NCI-H1105 treated with DMSO at 0.1 percent for 48 hours (cell line): ENCODE data around the gene ACKR2.

Experiments used
- DNase-seq: peaks from one replicate; lab custom pipeline; 2025; lab: John Stamatoyannopoulos, UW

Gene ACKR2

DNA sequence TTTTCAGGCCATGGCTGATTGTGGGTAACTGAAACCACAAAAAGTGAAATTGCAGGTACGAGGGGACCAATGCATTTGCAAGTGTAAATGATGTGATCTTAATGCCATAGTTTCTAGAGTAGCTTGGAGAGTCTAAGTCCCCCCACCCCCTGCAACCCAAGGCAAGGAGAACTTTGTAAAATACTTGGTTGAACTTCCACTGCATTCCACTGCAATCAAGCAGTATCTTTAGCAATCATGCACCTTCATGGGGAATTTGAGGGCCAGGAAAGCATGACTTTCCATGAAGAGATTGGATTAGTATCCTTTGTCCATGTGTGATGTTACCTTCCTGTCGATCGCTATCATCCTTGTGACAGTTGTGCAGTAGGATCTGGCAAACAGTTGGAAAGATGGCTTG is 77.8 kb downstream of the ACKR2 start:
- DNase-seq: no peak

DNA sequence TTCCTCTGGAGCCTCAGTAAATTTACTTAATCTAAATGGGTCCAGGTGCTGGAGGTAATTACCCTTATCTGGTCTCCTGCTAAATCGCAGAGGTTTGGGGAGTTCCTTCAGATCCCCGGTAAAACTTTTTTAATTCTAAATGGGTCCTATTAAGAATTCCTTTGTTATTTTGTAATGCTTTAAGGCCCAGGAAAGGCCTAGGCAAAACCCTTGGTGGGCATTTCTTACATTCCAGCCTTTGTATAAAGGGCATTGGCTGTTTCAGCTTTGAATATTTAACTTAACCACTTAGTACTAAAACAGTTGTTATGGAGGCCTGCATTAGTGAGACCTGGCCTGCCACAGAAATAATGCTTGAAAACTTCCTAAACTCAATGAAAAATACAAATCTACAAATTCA is 81.8 kb downstream of the ACKR2 start:
- no peak for DNase-seq

DNA sequence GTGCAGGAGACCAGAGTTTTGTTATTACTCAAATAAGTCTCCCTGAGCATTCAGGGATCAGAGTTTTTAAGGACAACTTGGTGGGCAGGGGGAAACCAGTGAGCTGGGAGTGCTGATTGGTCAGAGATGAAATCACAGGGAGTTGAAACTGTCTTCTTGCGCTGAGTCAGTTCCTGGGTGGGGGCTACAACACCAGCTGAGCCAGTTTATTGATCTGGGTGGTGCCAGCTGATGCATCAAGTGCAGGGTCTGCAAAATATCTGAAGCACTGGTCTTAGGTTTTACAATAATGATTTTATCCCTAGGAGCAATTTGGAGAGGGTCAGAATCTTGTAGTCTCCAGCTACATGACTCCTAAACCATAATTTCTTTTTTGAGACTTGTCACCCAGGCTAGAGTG is 82.9 kb downstream of the ACKR2 start:
- DNase-seq: no peak

DNA sequence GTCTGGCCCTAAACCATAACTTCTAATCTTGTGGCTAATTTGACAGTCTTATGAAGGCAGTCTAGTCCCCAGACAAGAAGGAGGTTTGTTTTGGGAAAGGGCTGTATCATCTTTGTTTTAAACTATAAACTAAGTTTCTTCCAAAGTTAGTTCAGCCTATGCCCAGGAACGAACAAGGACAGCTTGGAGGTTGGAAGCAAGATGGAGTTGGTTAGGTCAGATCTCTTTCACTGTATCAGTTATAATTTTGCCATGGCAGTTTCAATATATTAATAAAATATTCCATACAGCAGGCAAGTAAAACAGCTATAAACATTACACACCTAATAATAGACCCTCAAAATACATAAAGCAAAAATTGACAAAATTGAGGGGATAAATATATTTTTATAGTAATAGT is 83.6 kb downstream of the ACKR2 start:
- DNase-seq: no peak

DNA sequence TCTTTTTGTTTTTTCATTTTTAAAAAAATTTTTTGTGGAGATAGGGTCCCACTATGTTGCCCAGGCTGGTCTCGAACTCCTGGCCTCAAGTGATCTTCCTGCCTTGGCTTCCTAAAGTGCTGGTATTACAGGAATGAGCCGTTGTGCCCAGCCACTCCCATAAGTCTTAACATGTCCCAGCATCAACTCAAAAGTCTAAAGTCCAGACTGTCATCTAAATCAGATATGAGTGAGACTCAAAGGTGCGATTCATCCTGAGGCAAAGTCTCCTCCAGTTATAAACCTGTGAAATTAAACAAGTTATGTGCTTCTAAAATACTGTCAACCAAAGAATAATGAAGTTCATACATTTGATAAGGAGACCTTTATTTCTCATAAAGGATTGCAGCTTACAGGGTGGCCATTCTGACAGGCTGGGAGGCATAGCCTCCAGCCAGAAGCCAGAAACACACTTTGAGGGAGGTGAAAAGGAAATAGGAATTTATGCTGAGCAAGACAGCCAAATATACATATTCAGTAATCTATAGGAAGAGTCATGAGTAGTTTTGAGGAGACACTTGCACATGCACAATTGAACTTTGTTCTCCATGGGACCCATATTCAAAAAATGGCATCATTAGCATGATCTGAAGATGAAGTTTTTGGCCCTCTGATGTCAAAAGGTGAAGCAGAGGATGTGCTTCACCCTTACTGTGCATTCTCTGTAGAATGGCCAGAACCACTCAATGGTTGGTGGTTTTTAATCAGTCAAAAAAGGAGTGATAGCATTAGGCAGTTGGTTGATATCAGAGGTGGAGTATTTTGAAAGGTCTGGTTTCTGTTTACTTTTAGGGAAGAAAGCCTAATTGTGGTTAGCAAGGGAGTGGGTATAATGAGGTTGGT is 85.7 kb downstream of the ACKR2 start:
- DNase-seq: peak; percentile 24

DNA sequence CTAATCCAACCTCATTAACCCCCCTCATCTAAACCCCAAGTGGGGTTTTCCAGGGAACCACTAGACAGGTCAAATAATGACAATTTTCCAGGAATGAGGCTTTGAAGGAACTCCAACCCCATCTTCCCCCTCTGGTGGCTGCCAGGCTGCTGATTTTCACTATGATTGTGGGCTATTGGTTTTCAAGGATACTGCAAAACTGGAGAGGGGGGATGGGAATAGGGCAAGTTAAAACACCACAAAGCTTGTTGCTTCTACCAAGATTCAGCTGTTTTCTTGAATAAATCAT is 86.3 kb downstream of the ACKR2 start:
- DNase-seq: no peak

DNA sequence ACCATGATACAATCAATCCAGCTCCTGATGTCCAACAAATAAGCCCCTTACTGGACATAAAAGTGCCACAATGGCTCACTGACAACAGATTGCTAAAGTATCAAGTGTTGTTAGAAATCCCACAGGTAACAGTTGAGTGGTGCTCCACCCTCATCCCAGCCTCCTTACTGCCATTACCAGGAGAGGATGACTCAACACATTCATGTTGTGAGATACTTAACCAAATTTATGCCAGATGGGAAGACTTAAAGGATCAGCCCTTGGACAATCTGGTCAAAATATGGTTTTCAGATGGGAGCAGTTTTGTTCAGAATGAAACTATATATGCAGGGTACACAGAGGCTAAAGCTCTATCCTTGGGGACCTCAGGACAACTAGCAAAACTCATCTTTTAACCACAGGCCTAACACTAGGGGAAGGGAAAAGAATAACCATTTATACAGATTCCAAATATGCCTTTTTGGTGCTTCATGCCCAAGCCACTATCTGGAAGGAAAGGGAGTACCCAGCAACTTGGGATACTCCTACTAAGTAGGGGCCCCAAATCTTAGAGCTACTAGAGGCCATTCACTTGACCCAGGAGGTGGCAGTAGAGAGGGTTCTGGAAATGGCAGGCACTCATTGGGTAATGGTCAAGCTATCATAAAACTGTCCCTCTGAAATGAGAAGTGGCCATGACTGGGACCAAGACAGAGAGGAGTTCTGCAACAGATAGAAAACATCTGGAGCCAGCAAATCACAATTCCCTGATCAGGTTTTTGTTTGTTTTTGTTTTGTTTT is 89.8 kb downstream of the ACKR2 start:
- no peak for DNase-seq

DNA sequence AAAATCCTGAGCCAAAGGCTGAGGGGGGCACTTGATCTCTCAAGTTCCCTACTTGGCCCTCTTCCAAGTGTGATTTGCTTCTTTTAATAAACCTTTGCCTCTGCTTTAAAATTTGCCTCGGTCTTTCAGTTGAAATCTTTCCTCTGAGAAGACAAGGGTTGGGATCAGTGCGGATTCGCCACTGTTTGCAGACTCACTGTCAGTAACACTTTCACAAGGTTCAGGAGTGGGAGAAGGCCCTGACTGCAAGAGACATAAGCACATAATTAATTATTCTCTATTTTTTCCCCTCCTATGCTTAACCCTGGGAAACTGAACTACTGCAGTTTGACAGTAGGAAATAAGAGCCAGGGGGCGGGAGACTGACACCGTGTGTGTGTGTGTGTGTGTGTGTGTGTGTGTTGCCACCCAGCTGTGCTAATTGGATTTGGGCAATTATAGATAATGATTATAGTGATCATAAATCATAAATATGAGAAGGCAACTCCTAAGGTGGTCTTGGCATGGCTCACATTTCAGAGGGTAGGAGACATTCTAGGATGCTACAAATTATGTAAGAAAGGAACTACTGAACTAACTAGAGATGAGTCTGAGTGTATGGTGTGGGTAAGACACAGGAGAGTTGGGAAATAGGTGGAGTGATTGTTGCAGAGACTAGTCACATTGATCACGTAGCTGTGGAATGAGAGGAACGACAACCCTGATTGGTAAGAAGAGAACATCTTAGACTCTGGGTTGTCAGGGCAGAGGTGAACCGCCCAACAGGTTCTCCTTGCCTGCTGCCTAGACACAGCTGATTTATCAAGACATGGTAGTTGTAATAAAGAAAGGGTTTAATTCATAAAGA is 91.2 kb downstream of the ACKR2 start:
- DNase-seq: peak; percentile 31

DNA sequence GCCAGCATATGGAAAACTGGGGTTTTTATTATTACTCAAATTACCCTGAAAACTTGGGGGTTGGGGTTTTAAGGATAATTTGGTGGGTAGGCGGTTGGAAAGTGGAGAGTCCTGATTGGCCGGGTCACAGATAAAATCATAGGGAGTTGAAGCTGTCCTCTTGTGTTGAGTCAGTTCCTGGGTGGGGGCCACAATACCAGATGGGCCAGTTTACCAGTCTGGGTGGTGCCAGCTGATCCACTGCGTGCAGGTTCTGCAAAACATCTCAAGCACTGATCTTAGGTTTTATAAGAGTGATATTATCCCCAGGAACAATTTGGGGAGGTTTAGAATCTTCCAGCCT is 91.8 kb downstream of the ACKR2 start:
- DNase-seq: no peak

DNA sequence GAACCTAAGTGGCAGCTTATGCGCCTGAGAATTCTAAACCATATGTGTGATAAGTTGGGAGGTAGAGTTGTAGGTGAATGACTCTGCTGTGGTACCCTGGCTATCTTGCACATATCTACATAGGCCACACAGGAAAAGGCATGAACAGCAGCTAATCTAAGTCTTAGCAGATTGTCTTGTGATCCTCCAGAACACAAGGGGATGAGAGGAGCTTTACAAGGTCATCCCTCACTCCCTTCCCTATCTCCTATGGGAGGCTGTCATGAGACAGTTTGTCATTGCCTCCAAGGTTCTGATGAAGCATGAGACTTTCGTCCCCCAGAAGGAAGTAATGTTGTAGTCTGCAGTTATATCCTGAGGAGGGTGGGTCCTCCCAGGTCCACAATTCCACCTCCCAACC is 93.0 kb downstream of the ACKR2 start:
- no peak for DNase-seq

DNA sequence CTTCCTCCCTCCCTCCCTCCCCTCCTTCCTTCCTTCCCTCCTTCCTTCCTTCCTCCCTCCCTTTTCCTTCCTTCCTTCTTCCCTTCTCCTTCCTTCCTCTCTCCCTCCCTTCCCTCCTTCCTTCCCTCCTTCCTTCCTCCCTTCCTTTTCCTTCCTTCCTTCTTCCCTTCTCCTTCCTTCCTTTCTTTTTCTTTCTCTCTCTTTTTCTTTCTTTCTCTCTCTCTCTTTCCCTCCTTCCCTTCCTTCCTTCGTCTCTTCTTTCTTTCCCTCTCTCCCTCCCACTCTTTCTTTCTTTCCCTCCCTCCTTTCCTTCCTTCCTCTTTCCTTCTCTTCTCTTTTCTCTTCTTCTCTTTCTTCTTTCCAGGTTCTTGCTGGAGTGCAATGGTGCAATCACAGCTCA is 94.8 kb downstream of the ACKR2 start:
- DNase-seq: no peak

DNA sequence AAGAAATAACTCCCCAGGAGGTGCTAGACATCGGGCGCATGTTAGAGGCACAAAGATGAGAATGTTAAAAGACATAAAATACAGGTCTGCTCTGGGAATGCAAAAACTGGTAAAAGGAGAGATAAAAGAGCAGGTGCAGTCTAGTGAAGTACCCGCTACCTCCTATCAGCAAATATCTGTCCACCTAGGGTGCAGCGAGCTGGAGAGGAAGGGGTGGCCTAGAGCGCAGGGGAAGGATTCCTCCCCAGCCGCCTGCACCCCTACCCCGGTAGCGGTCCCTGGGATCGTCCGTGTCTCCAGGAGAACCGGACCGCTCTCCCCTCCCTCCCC is 96.5 kb downstream of the ACKR2 start:
- DNase-seq: peak; percentile 30

DNA sequence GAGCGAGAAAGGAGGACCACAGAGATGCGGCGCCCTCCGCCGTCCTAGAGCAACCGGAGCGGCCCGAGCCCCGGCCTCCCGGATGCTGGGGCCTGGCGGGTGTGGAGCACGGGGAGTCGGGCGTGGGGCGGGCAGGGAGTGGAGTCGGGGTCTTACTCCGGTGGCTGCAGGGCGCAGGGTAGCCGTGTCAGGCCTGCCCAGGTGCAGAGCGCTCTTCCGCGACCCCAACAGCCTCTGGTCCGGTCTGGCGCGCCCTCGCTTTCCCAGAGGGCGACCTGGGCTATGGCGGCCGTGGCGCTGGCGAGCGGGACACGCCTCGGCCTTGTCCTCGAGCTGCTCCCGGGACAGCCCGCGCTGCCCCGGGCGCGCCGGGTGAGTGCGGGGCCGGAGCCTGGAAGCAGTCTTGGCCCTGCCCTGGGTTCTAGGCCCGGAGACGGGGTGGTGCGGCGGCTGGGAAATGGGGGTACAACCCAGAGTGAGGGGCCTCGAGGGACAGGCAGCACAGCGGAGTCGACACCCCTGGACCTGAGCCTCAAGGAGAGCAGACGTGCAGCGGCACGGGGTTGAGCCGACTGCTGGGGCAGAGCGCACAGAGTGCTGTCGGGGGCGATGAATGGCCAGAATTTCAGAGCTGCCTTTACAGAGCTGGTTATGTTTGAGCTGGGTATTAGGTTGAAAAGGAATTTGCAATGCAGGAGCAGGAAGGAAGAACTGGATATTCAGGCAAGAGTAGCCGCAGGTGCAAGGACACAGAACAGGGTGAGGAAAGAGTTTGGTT is 97.0 kb downstream of the ACKR2 start, which contains the start of gene ZNF662:
ZNF662 (plus strand) TSS at position 73 of the 778 bp plus-strand sequence. CDS start 1,973 bp downstream, outside the sequence.
- peak; percentile 30 for DNase-seq

DNA sequence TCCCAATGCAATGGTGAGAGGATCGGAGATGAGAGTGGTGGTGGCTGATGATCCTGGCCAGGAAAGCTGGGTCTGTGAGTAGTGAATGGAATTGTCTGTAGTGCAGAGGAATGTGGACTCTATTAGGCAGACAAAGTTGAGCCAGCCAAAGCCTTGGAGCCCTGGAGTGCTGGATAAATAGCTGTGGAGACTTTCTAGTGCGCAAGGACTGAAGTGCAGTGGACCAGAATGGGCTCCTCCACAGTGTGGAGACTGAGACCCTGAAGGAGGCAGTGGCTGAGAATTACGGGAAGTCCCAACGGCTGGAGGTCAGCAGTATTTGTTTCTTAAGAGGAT is 97.6 kb downstream of the ACKR2 start:
- no peak for DNase-seq

DNA sequence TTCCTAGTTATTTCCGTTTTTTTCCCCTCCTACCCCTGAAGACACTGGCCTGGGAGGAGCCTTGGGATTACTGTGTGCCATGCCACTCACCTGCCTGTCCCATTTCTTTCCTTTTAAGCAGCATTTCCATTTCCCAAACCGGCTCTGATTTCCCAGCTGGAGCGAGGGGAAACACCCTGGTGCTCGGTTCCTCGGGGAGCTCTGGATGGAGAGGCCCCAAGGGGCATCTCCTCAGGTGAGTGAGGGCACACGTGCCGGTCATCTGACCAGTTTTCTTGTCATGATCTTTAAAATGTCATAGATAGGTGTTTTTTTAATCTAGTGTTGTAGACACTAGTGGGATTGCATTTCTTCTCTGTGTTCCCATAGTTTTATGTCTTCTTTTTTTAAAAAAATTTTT is 99.4 kb downstream of the ACKR2 start:
- DNase-seq: no peak

DNA sequence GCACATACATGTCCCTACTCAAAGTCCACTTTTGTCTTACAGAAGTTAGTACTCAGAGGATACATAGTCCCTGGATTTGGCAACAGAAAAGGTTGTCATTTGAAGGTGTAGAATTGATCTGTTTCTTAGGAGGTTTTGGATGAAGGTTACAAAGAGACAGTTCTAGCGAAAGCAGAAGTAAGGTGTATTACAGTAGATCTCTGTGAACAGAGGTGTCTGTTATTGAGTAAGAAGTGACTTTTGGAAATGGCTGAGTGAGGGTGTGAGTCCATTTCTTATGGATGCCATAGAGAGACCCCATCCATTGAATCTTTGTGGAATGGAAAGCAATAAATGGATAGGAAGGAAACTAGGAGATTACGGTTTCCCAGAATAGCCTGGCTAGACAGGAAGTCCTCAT is 102.3 kb downstream of the ACKR2 start:
- no peak for DNase-seq

DNA sequence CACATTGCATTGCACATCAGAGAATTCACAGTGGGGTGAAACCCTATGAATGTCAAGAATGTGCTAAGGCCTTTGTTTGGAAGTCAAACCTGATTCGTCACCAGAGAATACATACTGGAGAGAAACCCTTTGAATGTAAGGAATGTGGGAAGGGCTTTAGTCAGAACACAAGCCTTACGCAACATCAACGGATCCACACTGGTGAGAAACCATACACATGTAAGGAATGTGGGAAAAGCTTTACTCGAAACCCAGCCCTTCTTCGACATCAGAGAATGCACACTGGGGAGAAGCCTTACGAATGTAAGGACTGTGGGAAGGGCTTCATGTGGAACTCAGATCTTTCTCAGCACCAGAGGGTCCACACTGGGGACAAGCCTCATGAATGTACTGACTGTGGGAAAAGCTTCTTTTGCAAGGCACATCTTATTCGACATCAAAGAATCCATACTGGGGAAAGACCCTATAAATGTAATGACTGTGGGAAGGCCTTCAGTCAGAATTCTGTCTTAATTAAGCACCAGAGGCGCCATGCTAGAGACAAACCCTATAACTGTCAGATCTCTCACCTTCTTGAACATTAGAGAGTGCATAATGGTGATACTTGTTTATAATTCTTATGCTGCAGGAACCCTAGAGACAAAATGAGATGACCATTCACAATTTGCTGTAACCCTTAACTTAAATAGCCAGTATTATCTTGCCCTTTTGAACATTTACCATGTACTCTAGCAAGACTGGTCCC is 105.7 kb downstream of the ACKR2 start:
- DNase-seq: no peak
